GM19328 (cell line): Measurements from ENCODE around the gene SAA2.
"Not testable (repeated sequence)": the region's sequence is repeated elsewhere in the genome, so short reads cannot be mapped to it uniquely, and the experiment has no call there.

ENCODE experiments used
- ATAC-seq: cut with Tn5 transposase; IDR thresholded peaks from one replicate; pipeline ENCODE4 v1.9.1; 2021; ENCODE audit warnings: mild to moderate bottlenecking, moderate library complexity; ENCODE audit not compliant: unreplicated experiment

Gene SAA2

GRCh38 chr11:18197738-18198137, 50.7 kb downstream of the SAA2 start:
- ATAC-seq = not testable (repeated sequence)

GRCh38 chr11:18196532-18196931, 51.9 kb downstream of the SAA2 start:
- ATAC-seq = no peak
